Measurements from ENCODE around the gene TMEM178B. TPM values are rescaled to one million over a fixed set of nuclear protein-coding genes. Genes with fewer than 3 reads are reported as not detected.
A peak's percentile ranks its signal among the peaks of the same experiment; 100 is the strongest.

Gene TMEM178B
- total and polyA plus RNA-seq, 10 of the 15 experiments (the other 5 are each of a cell fraction or from before 2014, with no cell fraction given), result 0.01 to 1.1 (median 0.04) TPM; not detected in 2

GRCh38 chr7:141122736-141123135 is 48.9 kb downstream of the TMEM178B start:
- ChIA-PET POLR2A (no interaction called here), CTCF (no interaction called here), RAD21 (ENCODE audit: unreplicated experiment) (interaction anchor here (1.2 kb wide), 1 partner anchor 54 kb away, joined by 3 read pairs; no protein-coding TSS in a partner anchor), SMC1A (ENCODE audit: uncharacterized antibody, unreplicated experiment) (interaction anchor here (0.8 to 2.0 kb wide), 2 partner anchors 34 to 55 kb away, joined by 3 to 4 read pairs; no protein-coding TSS in a partner anchor)
- 85% methylated on average over 2 of the region's 2 CpGs for WGBS (ENCODE audit: insufficient coverage, insufficient replicate concordance, low lambda C conversion rate, missing lambda C conversion rate)
- Histone ChIP-seq H3K4me1 (ENCODE audit: control insufficient read depth, insufficient read depth, low read length) (no peaks in the 10 kb centered on the region), H3K27me3 (replicated peaks in 1 of 2; ENCODE audit: control insufficient read depth in 2 of 2, insufficient read depth in 2 of 2, low read length in 1 of 2) (no peaks in the 10 kb centered on the region), H2AFZ (ENCODE audit: control insufficient read depth, low read depth, low read length) (no peak overlapping the region), H3K27ac (ENCODE audit: control insufficient read depth, insufficient read depth) (no peak overlapping the region), H3K79me2 (ENCODE audit: control insufficient read depth, insufficient read depth, low read length) (no peaks in the 10 kb centered on the region), H3K4me2 (ENCODE audit: control insufficient read depth, insufficient read depth) (no peak overlapping the region), H3K4me3 (no peak overlapping the region), H3K9ac (ENCODE audit: control insufficient read depth, insufficient read depth, low read length) (no peak overlapping the region), H3K9me3 (replicated peaks; ENCODE audit: control insufficient read depth, insufficient read depth, low read length) (no peaks in the 10 kb centered on the region; the same call in 2 of the 3 replicates), H4K20me1 (ENCODE audit: control insufficient read depth, insufficient read depth) (no peaks in the 10 kb centered on the region), H3K36me3 (ENCODE audit: control insufficient read depth in 2 of 2, insufficient read depth in 2 of 2, low read length in 1 of 2) (no peaks in the 10 kb centered on the region)
- no peak for TF ChIP-seq ZNF207 (IDR thresholded peaks at IDR 0.05; ENCODE audit: borderline replicate concordance)
- TF ChIP-seq SIX5 (IDR thresholded peaks at IDR 0.05; ENCODE audit: low read depth, low read length, severe bottlenecking), result no peak
- TF ChIP-seq ZBED1 (IDR thresholded peaks at IDR 0.05; ENCODE audit: borderline replicate concordance), result no peak
- no peak for TF ChIP-seq LARP7 (IDR thresholded peaks at IDR 0.05)
- no peak for TF ChIP-seq CREB1 (IDR thresholded peaks at IDR 0.05; ENCODE audit: low read depth)
- TF ChIP-seq RCOR1 (conservative IDR thresholded peaks at IDR 0.05; ENCODE audit: low read depth, low read length), result no peak
- no peak for TF ChIP-seq POLR2A (IDR thresholded peaks at IDR 0.05; ENCODE audit: low read depth, low read length)
- TF ChIP-seq NFYA (IDR thresholded peaks at IDR 0.05; ENCODE audit: borderline replicate concordance, low read depth, low read length), result no peak
- no peak for TF ChIP-seq SRF (IDR thresholded peaks at IDR 0.05; ENCODE audit: low read depth in 2 of 2, low read length in 2 of 2)
- DNase-seq (ENCODE audit: low read depth, low spot score) (no peak), FAIRE-seq (no peak), ATAC-seq (no peak)
- BruUV-seq (replicated peaks), result no TSS peak
- in situ Hi-C loops (cut with MboI), result no loop called here
- intact Hi-C loops (cut with micrococcal nuclease; ENCODE audit: unreplicated experiment), result no loop called here

- no peak overlapping the region for H3K4me2 ChIP-seq (ENCODE audit: control insufficient read depth, insufficient read depth)
- intact Hi-C loops (cut with micrococcal nuclease; ENCODE audit: unreplicated experiment) (no loop called here), in situ Hi-C loops (cut with MboI) (no loop called here)
- H3K4me1 ChIP-seq (ENCODE audit: control insufficient read depth, insufficient read depth, low read length), result no peaks in the 10 kb centered on the region
- no TSS peak for BruUV-seq (replicated peaks)
- no peaks in the 10 kb centered on the region for H3K27me3 ChIP-seq (replicated peaks in 1 of 2; ENCODE audit: control insufficient read depth in 2 of 2, insufficient read depth in 2 of 2, low read length in 1 of 2)
- no peak overlapping the region for H3K4me3 ChIP-seq
- 86% methylated on average over 1 of the region's 1 CpG for WGBS (ENCODE audit: insufficient coverage, insufficient replicate concordance, low lambda C conversion rate, missing lambda C conversion rate)
- no peak overlapping the region for H2AFZ ChIP-seq (ENCODE audit: control insufficient read depth, low read depth, low read length)
- H3K9ac ChIP-seq (ENCODE audit: control insufficient read depth, insufficient read depth, low read length), result no peak overlapping the region
- ChIA-PET RAD21 (ENCODE audit: unreplicated experiment) (no interaction called here), POLR2A (no interaction called here), CTCF (interaction anchor here (0.6 kb wide), 1 partner anchor 62 kb away, joined by 3 read pairs; no protein-coding TSS in a partner anchor), SMC1A (ENCODE audit: uncharacterized antibody, unreplicated experiment) (interaction anchor here (0.8 to 2.0 kb wide), 2 partner anchors 33 to 54 kb away, joined by 3 to 4 read pairs; no protein-coding TSS in a partner anchor)
- no peaks in the 10 kb centered on the region; the same call in 2 of the 3 replicates for H3K9me3 ChIP-seq (replicated peaks; ENCODE audit: control insufficient read depth, insufficient read depth, low read length)
- H3K79me2 ChIP-seq (ENCODE audit: control insufficient read depth, insufficient read depth, low read length), result no peaks in the 10 kb centered on the region
- H3K27ac ChIP-seq (ENCODE audit: control insufficient read depth, insufficient read depth), result no peak overlapping the region
- DNase-seq (ENCODE audit: low read depth, low spot score), result no peak
- no peaks in the 10 kb centered on the region for H4K20me1 ChIP-seq (ENCODE audit: control insufficient read depth, insufficient read depth)
- FAIRE-seq, result no peak
- peak; percentile 54 for ATAC-seq
- no peaks in the 10 kb centered on the region for H3K36me3 ChIP-seq (ENCODE audit: control insufficient read depth in 2 of 2, insufficient read depth in 2 of 2, low read length in 1 of 2)
- TF ChIP-seq, protein P1, sequence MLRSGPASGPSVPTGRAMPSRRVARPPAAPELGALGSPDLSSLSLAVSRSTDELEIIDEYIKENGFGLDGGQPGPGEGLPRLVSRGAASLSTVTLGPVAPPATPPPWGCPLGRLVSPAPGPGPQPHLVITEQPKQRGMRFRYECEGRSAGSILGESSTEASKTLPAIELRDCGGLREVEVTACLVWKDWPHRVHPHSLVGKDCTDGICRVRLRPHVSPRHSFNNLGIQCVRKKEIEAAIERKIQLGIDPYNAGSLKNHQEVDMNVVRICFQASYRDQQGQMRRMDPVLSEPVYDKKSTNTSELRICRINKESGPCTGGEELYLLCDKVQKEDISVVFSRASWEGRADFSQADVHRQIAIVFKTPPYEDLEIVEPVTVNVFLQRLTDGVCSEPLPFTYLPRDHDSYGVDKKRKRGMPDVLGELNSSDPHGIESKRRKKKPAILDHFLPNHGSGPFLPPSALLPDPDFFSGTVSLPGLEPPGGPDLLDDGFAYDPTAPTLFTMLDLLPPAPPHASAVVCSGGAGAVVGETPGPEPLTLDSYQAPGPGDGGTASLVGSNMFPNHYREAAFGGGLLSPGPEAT (IDR thresholded peaks at IDR 0.05; ENCODE audit: low read depth), result no peak
- no peak for TF ChIP-seq CUX1 (IDR thresholded peaks at IDR 0.05; ENCODE audit: insufficient replicate concordance, low read depth, low read length)
- TF ChIP-seq STAT1 (conservative IDR thresholded peaks at IDR 0.05), result no peak
- TF ChIP-seq RFX5 (IDR thresholded peaks at IDR 0.05; ENCODE audit: low read depth, low read length), result no peak
These were observed 49.7 kb downstream of the TMEM178B start for GRCh38 chr7:141123522-141123921.

Measured in GM12878 (cell line).